ENCODE results near the gene PIP5KL1. TPM values are rescaled to one million over a fixed set of nuclear protein-coding genes. Genes with fewer than 3 reads are reported as not detected.

The PIP5KL1 gene
- total and polyA plus RNA-seq, 4 donors: 2.0 to 9.0 (median 4.9) TPM

GRCh38 chr9:127935765-127936221 is 5.2 kb upstream of the PIP5KL1 start:
- no peak for ATAC-seq (ENCODE audit: insufficient read depth, low FRiP score)
- H3K9ac ChIP-seq (ENCODE audit: insufficient read depth in 1 of 2, low read length in 2 of 2): peak overlapping the region in 1 of 2 donors; percentile 7
- no peaks in the 10 kb centered on the region for H3K9me3 ChIP-seq (ENCODE audit: control insufficient read depth in 4 of 4, insufficient read depth in 3 of 4, low read length in 3 of 4)
- 79 to 87% methylated on average over 4 of the region's 4 CpGs for WGBS, 2 donors
- H3K27me3 ChIP-seq (ENCODE audit: control insufficient read depth in 3 of 3, insufficient read depth in 3 of 3, low read length in 2 of 3): no peaks in the 10 kb centered on the region
- H3K36me3 ChIP-seq (ENCODE audit: control insufficient read depth in 4 of 4, insufficient read depth in 4 of 4, low read length in 4 of 4): peaks cover 0 to 10% (median 3%) of the 10 kb centered on the region in 4 donors
- peaks cover 0 to 39% (median 13%) of the 10 kb centered on the region in 5 donors for H3K4me1 ChIP-seq (ENCODE audit: control insufficient read depth in 5 of 5, insufficient read depth in 5 of 5, low read length in 5 of 5)
- TF ChIP-seq, protein P1, sequence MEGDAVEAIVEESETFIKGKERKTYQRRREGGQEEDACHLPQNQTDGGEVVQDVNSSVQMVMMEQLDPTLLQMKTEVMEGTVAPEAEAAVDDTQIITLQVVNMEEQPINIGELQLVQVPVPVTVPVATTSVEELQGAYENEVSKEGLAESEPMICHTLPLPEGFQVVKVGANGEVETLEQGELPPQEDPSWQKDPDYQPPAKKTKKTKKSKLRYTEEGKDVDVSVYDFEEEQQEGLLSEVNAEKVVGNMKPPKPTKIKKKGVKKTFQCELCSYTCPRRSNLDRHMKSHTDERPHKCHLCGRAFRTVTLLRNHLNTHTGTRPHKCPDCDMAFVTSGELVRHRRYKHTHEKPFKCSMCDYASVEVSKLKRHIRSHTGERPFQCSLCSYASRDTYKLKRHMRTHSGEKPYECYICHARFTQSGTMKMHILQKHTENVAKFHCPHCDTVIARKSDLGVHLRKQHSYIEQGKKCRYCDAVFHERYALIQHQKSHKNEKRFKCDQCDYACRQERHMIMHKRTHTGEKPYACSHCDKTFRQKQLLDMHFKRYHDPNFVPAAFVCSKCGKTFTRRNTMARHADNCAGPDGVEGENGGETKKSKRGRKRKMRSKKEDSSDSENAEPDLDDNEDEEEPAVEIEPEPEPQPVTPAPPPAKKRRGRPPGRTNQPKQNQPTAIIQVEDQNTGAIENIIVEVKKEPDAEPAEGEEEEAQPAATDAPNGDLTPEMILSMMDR (IDR thresholded peaks at IDR 0.05; ENCODE audit: control extremely low read depth, extremely low read depth): no peak
- DNase-seq: no peak
- no peak overlapping the region for H3K4me3 ChIP-seq
- no peak overlapping the region for H3K27ac ChIP-seq (ENCODE audit: low read depth in 1 of 2, low read length in 1 of 2)

DNA sequence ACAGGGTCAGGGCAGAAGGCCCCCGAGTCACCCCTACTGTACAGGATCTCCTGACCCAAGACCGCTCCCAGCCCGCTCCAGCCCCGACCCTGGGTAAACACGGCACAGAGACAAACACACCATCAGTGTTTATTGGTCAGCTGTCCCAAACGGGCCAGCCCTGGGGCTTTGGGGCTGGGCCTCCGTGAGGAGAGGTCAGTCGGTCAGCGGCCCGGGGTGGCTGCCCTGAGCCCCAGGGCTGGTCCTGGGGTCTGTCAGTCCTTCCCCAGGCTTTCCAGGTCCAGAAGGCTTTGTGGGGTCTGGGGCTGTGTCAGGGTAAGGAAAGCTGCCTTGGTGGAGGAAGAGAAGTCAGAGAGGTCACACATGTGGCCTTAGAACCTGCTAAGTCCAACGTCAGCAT is 4.4 kb upstream of the PIP5KL1 start:
- no peak for ATAC-seq (ENCODE audit: insufficient read depth, low FRiP score)
- Histone ChIP-seq H3K27me3 (ENCODE audit: control insufficient read depth in 3 of 3, insufficient read depth in 3 of 3, low read length in 2 of 3) (no peaks in the 10 kb centered on the region), H3K9me3 (ENCODE audit: control insufficient read depth in 4 of 4, insufficient read depth in 3 of 4, low read length in 3 of 4) (no peaks in the 10 kb centered on the region), H3K4me3 (no peak overlapping the region), H3K9ac (ENCODE audit: insufficient read depth in 1 of 2, low read length in 2 of 2) (no peak overlapping the region), H3K27ac (ENCODE audit: low read depth in 1 of 2, low read length in 1 of 2) (no peak overlapping the region), H3K4me1 (ENCODE audit: control insufficient read depth in 5 of 5, insufficient read depth in 5 of 5, low read length in 5 of 5) (peaks cover 0 to 44% (median 14%) of the 10 kb centered on the region in 5 donors), H3K36me3 (ENCODE audit: control insufficient read depth in 4 of 4, insufficient read depth in 4 of 4, low read length in 4 of 4) (peaks cover 0 to 8% (median 3%) of the 10 kb centered on the region in 4 donors)
- TF ChIP-seq, protein P1 (IDR thresholded peaks at IDR 0.05; ENCODE audit: control extremely low read depth, extremely low read depth): no peak
- DNase-seq: no peak
- 73 to 75% methylated on average over 11 of the region's 11 CpGs for WGBS, 2 donors

- ATAC-seq (ENCODE audit: insufficient read depth, low FRiP score) (no peak), DNase-seq (no peak)
- Histone ChIP-seq H3K9ac (ENCODE audit: insufficient read depth in 1 of 2, low read length in 2 of 2) (no peak overlapping the region), H3K36me3 (ENCODE audit: control insufficient read depth in 4 of 4, insufficient read depth in 4 of 4, low read length in 4 of 4) (peaks cover 0 to 8% (median 3%) of the 10 kb centered on the region in 4 donors), H3K4me1 (ENCODE audit: control insufficient read depth in 5 of 5, insufficient read depth in 5 of 5, low read length in 5 of 5) (peaks cover 0 to 44% (median 14%) of the 10 kb centered on the region in 5 donors), H3K27me3 (ENCODE audit: control insufficient read depth in 3 of 3, insufficient read depth in 3 of 3, low read length in 2 of 3) (peaks cover 0 to 4% (median 0%) of the 10 kb centered on the region in 3 donors), H3K27ac (ENCODE audit: low read depth in 1 of 2, low read length in 1 of 2) (no peak overlapping the region), H3K4me3 (no peak overlapping the region), H3K9me3 (ENCODE audit: control insufficient read depth in 4 of 4, insufficient read depth in 3 of 4, low read length in 3 of 4) (no peaks in the 10 kb centered on the region)
- 94% methylated on average over 4 of the region's 4 CpGs for WGBS, 2 donors
- TF ChIP-seq, protein P1 (IDR thresholded peaks at IDR 0.05; ENCODE audit: control extremely low read depth, extremely low read depth): no peak
Measured at GRCh38 chr9:127934248-127934647, 3.7 kb upstream of the PIP5KL1 start.
